ENCODE data around the gene CTSS. TPM values are rescaled to one million over a fixed set of nuclear protein-coding genes. Genes with fewer than 3 reads are reported as not detected.
"Not testable (repeated sequence)": the region's sequence is repeated elsewhere in the genome, so short reads cannot be mapped to it uniquely, and the experiment has no call there.

Gene CTSS
- total and polyA plus RNA-seq, 7 experiments from 2014 or later, result 91.1 to 1,020 (median 106) TPM

GRCh38 chr1:150780510-150780909 is 14.9 kb upstream of the CTSS start:
- POLR2A ChIA-PET, result no interaction called here
- H3K4me1 ChIP-seq (ENCODE audit: control insufficient read depth in 2 of 2, insufficient read depth in 2 of 2, low read length in 2 of 2), result no peaks in the 10 kb centered on the region
- intact Hi-C loops (cut with micrococcal nuclease), result no loop called here
- no peak overlapping the region for H3K4me3 Mint-ChIP-seq
- no peaks in the 10 kb centered on the region for H3K27me3 ChIP-seq (ENCODE audit: control insufficient read depth in 2 of 2, insufficient read depth in 2 of 2, low read length in 2 of 2)
- no peak overlapping the region for H3K4me3 ChIP-seq (ENCODE audit: low read length)
- CTCF ChIA-PET, result no interaction called here
- no peaks in the 10 kb centered on the region for H3K9me3 ChIP-seq (ENCODE audit: control insufficient read depth in 2 of 3, low read length in 3 of 3)
- peaks cover 0 to 6% (median 3%) of the 10 kb centered on the region in 5 donors for H3K36me3 Mint-ChIP-seq
- DNase-seq (no peak), ATAC-seq (no peak)
- peaks cover 0 to 3% (median 0%) of the 10 kb centered on the region in 5 donors for H3K27me3 Mint-ChIP-seq
- H3K9me3 Mint-ChIP-seq, result peaks cover 0 to 3% (median 0%) of the 10 kb centered on the region in 11 donors
- H3K27ac Mint-ChIP-seq, result no peak overlapping the region
- H3K4me1 Mint-ChIP-seq, result peaks cover 5 to 11% (median 7%) of the 10 kb centered on the region in 7 donors
- no peak overlapping the region for H3K27ac ChIP-seq (ENCODE audit: low read depth, low read length)
- H3K36me3 ChIP-seq (ENCODE audit: control insufficient read depth in 2 of 3, insufficient read depth in 3 of 3, low read length in 3 of 3), result no peaks in the 10 kb centered on the region

- Mint-ChIP-seq H3K27ac (no peak overlapping the region), H3K4me1 (peaks cover 5 to 11% (median 6%) of the 10 kb centered on the region in 7 donors), H3K4me3 (no peak overlapping the region), H3K36me3 (peaks cover 0 to 6% (median 3%) of the 10 kb centered on the region in 5 donors), H3K9me3 (peaks cover 0 to 3% (median 0%) of the 10 kb centered on the region in 11 donors), H3K27me3 (peaks cover 0 to 3% (median 0%) of the 10 kb centered on the region in 5 donors)
- intact Hi-C loops (cut with micrococcal nuclease), result no loop called here
- no peaks in the 10 kb centered on the region for H3K9me3 ChIP-seq (ENCODE audit: control insufficient read depth in 2 of 3, low read length in 3 of 3)
- H3K27me3 ChIP-seq (ENCODE audit: control insufficient read depth in 2 of 2, insufficient read depth in 2 of 2, low read length in 2 of 2), result no peaks in the 10 kb centered on the region
- ATAC-seq, result no peak
- DNase-seq, result no peak
- ChIA-PET CTCF (no interaction called here), POLR2A (no interaction called here)
- no peaks in the 10 kb centered on the region for H3K4me1 ChIP-seq (ENCODE audit: control insufficient read depth in 2 of 2, insufficient read depth in 2 of 2, low read length in 2 of 2)
- no peak overlapping the region for H3K4me3 ChIP-seq (ENCODE audit: low read length)
- H3K27ac ChIP-seq (ENCODE audit: low read depth, low read length), result no peak overlapping the region
- no peaks in the 10 kb centered on the region for H3K36me3 ChIP-seq (ENCODE audit: control insufficient read depth in 2 of 3, insufficient read depth in 3 of 3, low read length in 3 of 3)
Measured at GRCh38 chr1:150778409-150778808, 12.8 kb upstream of the CTSS start.

GRCh38 chr1:150777544-150777943 is 12.0 kb upstream of the CTSS start:
- H3K9me3 ChIP-seq (ENCODE audit: control insufficient read depth in 2 of 3, low read length in 3 of 3), result no peaks in the 10 kb centered on the region
- H3K27me3 Mint-ChIP-seq, result peaks cover 0 to 3% (median 0%) of the 10 kb centered on the region in 5 donors
- no peak overlapping the region for H3K27ac ChIP-seq (ENCODE audit: low read depth, low read length)
- ATAC-seq (no peak), DNase-seq (no peak)
- H3K9me3 Mint-ChIP-seq, result peaks cover 0 to 3% (median 0%) of the 10 kb centered on the region in 11 donors
- H3K4me3 ChIP-seq (ENCODE audit: low read length), result no peak overlapping the region
- POLR2A ChIA-PET, result interaction anchor here (0.8 kb wide), 1 partner anchor 13 kb away, joined by 4 read pairs; no protein-coding TSS in a partner anchor
- intact Hi-C loops (cut with micrococcal nuclease), result no loop called here
- H3K36me3 ChIP-seq (ENCODE audit: control insufficient read depth in 2 of 3, insufficient read depth in 3 of 3, low read length in 3 of 3), result no peaks in the 10 kb centered on the region
- CTCF ChIA-PET, result no interaction called here
- H3K27me3 ChIP-seq (ENCODE audit: control insufficient read depth in 2 of 2, insufficient read depth in 2 of 2, low read length in 2 of 2), result no peaks in the 10 kb centered on the region
- peak overlapping the region in 1 of 9 donors; percentile 55 for H3K27ac Mint-ChIP-seq
- H3K4me3 Mint-ChIP-seq, result no peak overlapping the region
- no peaks in the 10 kb centered on the region for H3K4me1 ChIP-seq (ENCODE audit: control insufficient read depth in 2 of 2, insufficient read depth in 2 of 2, low read length in 2 of 2)
- H3K36me3 Mint-ChIP-seq, result peaks cover 0 to 6% (median 3%) of the 10 kb centered on the region in 5 donors
- H3K4me1 Mint-ChIP-seq, result peaks cover 5 to 11% (median 6%) of the 10 kb centered on the region in 7 donors

- H3K27ac ChIP-seq (ENCODE audit: low read depth, low read length); H3K36me3 ChIP-seq (ENCODE audit: control insufficient read depth in 2 of 3, insufficient read depth in 3 of 3, low read length in 3 of 3); intact Hi-C loops (cut with micrococcal nuclease); POLR2A ChIA-PET; H3K9me3 Mint-ChIP-seq; H3K27me3 ChIP-seq (ENCODE audit: control insufficient read depth in 2 of 2, insufficient read depth in 2 of 2, low read length in 2 of 2); ATAC-seq; H3K9me3 ChIP-seq (ENCODE audit: control insufficient read depth in 2 of 3, low read length in 3 of 3); H3K27ac Mint-ChIP-seq; H3K27me3 Mint-ChIP-seq; DNase-seq; CTCF ChIA-PET; H3K36me3 Mint-ChIP-seq; H3K4me3 Mint-ChIP-seq; H3K4me3 ChIP-seq (ENCODE audit: low read length); H3K4me1 ChIP-seq (ENCODE audit: control insufficient read depth in 2 of 2, insufficient read depth in 2 of 2, low read length in 2 of 2): not testable (repeated sequence)
- peaks cover 12 to 25% (median 14%) of the 10 kb centered on the region in 7 donors for H3K4me1 Mint-ChIP-seq
Measured at GRCh38 chr1:150775931-150776505, 10.4 kb upstream of the CTSS start.

- peaks cover 0 to 2% (median 2%) of the 10 kb centered on the region in 5 donors for H3K36me3 Mint-ChIP-seq
- Histone ChIP-seq H3K36me3 (ENCODE audit: control insufficient read depth in 2 of 3, insufficient read depth in 3 of 3, low read length in 3 of 3) (no peaks in the 10 kb centered on the region), H3K4me1 (ENCODE audit: control insufficient read depth in 2 of 2, insufficient read depth in 2 of 2, low read length in 2 of 2) (peaks cover 4 to 5% of the 10 kb centered on the region in 2 donors), H3K27ac (ENCODE audit: low read depth, low read length) (no peak overlapping the region), H3K27me3 (ENCODE audit: control insufficient read depth in 2 of 2, insufficient read depth in 2 of 2, low read length in 2 of 2) (no peaks in the 10 kb centered on the region), H3K9me3 (ENCODE audit: control insufficient read depth in 2 of 3, low read length in 3 of 3) (no peaks in the 10 kb centered on the region), H3K4me3 (ENCODE audit: low read length) (no peak overlapping the region)
- POLR2A ChIA-PET, result no interaction called here
- DNase-seq (no peak), ATAC-seq (no peak)
- H3K4me1 Mint-ChIP-seq, result peaks cover 18 to 31% (median 20%) of the 10 kb centered on the region in 7 donors
- H3K27ac Mint-ChIP-seq, result no peak overlapping the region
- no peak overlapping the region for H3K4me3 Mint-ChIP-seq
- CTCF ChIA-PET, result no interaction called here
- H3K9me3 Mint-ChIP-seq, result peaks cover 0 to 3% (median 0%) of the 10 kb centered on the region in 11 donors
- H3K27me3 Mint-ChIP-seq, result peaks cover 0 to 5% (median 0%) of the 10 kb centered on the region in 5 donors
- intact Hi-C loops (cut with micrococcal nuclease), result no loop called here
Measured at GRCh38 chr1:150775276-150775675, 9.7 kb upstream of the CTSS start.

GRCh38 chr1:150772326-150772725 is 6.7 kb upstream of the CTSS start:
- H3K4me1 Mint-ChIP-seq, result peaks cover 16 to 25% (median 17%) of the 10 kb centered on the region in 7 donors
- no peaks in the 10 kb centered on the region for H3K36me3 Mint-ChIP-seq
- Histone ChIP-seq H3K36me3 (ENCODE audit: control insufficient read depth in 2 of 3, insufficient read depth in 3 of 3, low read length in 3 of 3) (no peaks in the 10 kb centered on the region), H3K27me3 (ENCODE audit: control insufficient read depth in 2 of 2, insufficient read depth in 2 of 2, low read length in 2 of 2) (no peaks in the 10 kb centered on the region), H3K4me1 (ENCODE audit: control insufficient read depth in 2 of 2, insufficient read depth in 2 of 2, low read length in 2 of 2) (peaks cover 4 to 5% of the 10 kb centered on the region in 2 donors), H3K27ac (ENCODE audit: low read depth, low read length) (no peak overlapping the region), H3K9me3 (ENCODE audit: control insufficient read depth in 2 of 3, low read length in 3 of 3) (no peaks in the 10 kb centered on the region), H3K4me3 (ENCODE audit: low read length) (no peak overlapping the region)
- intact Hi-C loops (cut with micrococcal nuclease), result no loop called here
- no peak overlapping the region for H3K27ac Mint-ChIP-seq
- ATAC-seq, result no peak
- DNase-seq, result no peak
- peaks cover 0 to 12% (median 0%) of the 10 kb centered on the region in 5 donors for H3K27me3 Mint-ChIP-seq
- ChIA-PET CTCF (no interaction called here), POLR2A (no interaction called here)
- peaks cover 0 to under 1% (median 0%) of the 10 kb centered on the region in 11 donors for H3K9me3 Mint-ChIP-seq
- H3K4me3 Mint-ChIP-seq, result no peak overlapping the region

- H3K9me3 Mint-ChIP-seq; H3K36me3 ChIP-seq (ENCODE audit: control insufficient read depth in 2 of 3, insufficient read depth in 3 of 3, low read length in 3 of 3); H3K27ac ChIP-seq (ENCODE audit: low read depth, low read length); H3K4me3 ChIP-seq (ENCODE audit: low read length); POLR2A ChIA-PET; ATAC-seq; H3K27me3 ChIP-seq (ENCODE audit: control insufficient read depth in 2 of 2, insufficient read depth in 2 of 2, low read length in 2 of 2); H3K9me3 ChIP-seq (ENCODE audit: control insufficient read depth in 2 of 3, low read length in 3 of 3); DNase-seq: not testable (repeated sequence)
- Mint-ChIP-seq H3K4me1 (peaks cover 37 to 65% (median 47%) of the 10 kb centered on the region in 7 donors), H3K36me3 (peaks cover 0 to 14% (median 10%) of the 10 kb centered on the region in 5 donors), H3K27me3 (peaks cover 0 to 12% (median 0%) of the 10 kb centered on the region in 5 donors), H3K27ac (peak overlapping the region in 5 of 9 donors; percentile 63 to 99 (median 96)), H3K4me3 (peak overlapping the region in 3 of 10 donors; percentile 20 to 98 (median 97))
- CTCF ChIA-PET, result interaction anchor here (1.4 kb wide), 1 partner anchor 155 kb away, joined by 3 read pairs; no protein-coding TSS in a partner anchor
- peaks cover 15 to 16% of the 10 kb centered on the region in 2 donors for H3K4me1 ChIP-seq (ENCODE audit: control insufficient read depth in 2 of 2, insufficient read depth in 2 of 2, low read length in 2 of 2)
- intact Hi-C loops (cut with micrococcal nuclease), result loop anchor here (5.0 to 10.0 kb wide), 4 partner anchors 47 to 205 kb away; partner anchors contain the start of gene GOLPH3L (in 1 of the 2)
Measured at GRCh38 chr1:150767704-150768103, 2.1 kb upstream of the CTSS start.

All from naive thymus-derived CD4-positive, alpha-beta T cell (primary cell).